GM18520 (cell line): ENCODE data around the gene TIMP2.
"Not testable (repeated sequence)": the region's sequence is repeated elsewhere in the genome, so short reads cannot be mapped to it uniquely, and the experiment has no call there.

Experiments
- ATAC-seq: cut with Tn5 transposase; IDR thresholded peaks from one replicate; pipeline ENCODE4 v1.9.1; 2021; ENCODE audit not compliant: unreplicated experiment

Gene TIMP2

GRCh38 chr17:78873519-78874340, 51.5 kb downstream of the TIMP2 start:
- no peak for ATAC-seq

GRCh38 chr17:78872486-78872885, 52.7 kb downstream of the TIMP2 start:
- ATAC-seq = no peak

GRCh38 chr17:78870621-78871020, 54.6 kb downstream of the TIMP2 start:
- no peak for ATAC-seq

- ATAC-seq = no peak
These were observed 56.8 kb downstream of the TIMP2 start for GRCh38 chr17:78868391-78868790.

- ATAC-seq = not testable (repeated sequence)
These were observed 58.1 kb downstream of the TIMP2 start for GRCh38 chr17:78867046-78867445.

- no peak for ATAC-seq
These were observed 59.4 kb downstream of the TIMP2 start for GRCh38 chr17:78865682-78866390.

- no peak for ATAC-seq
These were observed 61.1 kb downstream of the TIMP2 start for GRCh38 chr17:78864117-78864516.

- no peak for ATAC-seq
These were observed 62.8 kb downstream of the TIMP2 start for GRCh38 chr17:78862073-78863023.

GRCh38 chr17:78861229-78861628, 64.0 kb downstream of the TIMP2 start:
- ATAC-seq = no peak

- ATAC-seq = no peak
These were observed 66.1 kb downstream of the TIMP2 start for GRCh38 chr17:78859051-78859450.

- no peak for ATAC-seq
These were observed 67.9 kb downstream of the TIMP2 start for GRCh38 chr17:78857266-78857665.

- ATAC-seq = no peak
These were observed 69.5 kb downstream of the TIMP2 start for GRCh38 chr17:78855561-78856165.

- ATAC-seq = no peak
These were observed 70.7 kb downstream of the TIMP2 start for GRCh38 chr17:78854508-78854907.

GRCh38 chr17:78853926-78854394, 71.2 kb downstream of the TIMP2 start:
- no peak for ATAC-seq

- ATAC-seq = no peak
These were observed 72.5 kb downstream of the TIMP2 start for GRCh38 chr17:78852709-78853121.

GRCh38 chr17:78849026-78849425, 76.2 kb downstream of the TIMP2 start:
- no peak for ATAC-seq

- no peak for ATAC-seq
These were observed 78.1 kb downstream of the TIMP2 start for GRCh38 chr17:78847052-78847451.

- no peak for ATAC-seq
These were observed 80.7 kb downstream of the TIMP2 start for GRCh38 chr17:78844301-78845005.

- ATAC-seq = no peak
These were observed 82.2 kb downstream of the TIMP2 start for GRCh38 chr17:78842881-78843565.
